Measurements from ENCODE around the gene P2RX3.

GRCh38 chr11:57364851-57365660 lies 26.9 kb downstream of the P2RX3 start:
- TF ChIP-seq CTCF (IDR thresholded peaks at IDR 0.05) (no peak), POLR2A (IDR thresholded peaks at IDR 0.05) (no peak)
